EL (cell line): ENCODE measurements around the gene CHRD.

ENCODE experiments used
- DNase-seq: peaks from one replicate; pipeline ENCODE4 v3.0.0-alpha.2; 2016

Gene CHRD

DNA sequence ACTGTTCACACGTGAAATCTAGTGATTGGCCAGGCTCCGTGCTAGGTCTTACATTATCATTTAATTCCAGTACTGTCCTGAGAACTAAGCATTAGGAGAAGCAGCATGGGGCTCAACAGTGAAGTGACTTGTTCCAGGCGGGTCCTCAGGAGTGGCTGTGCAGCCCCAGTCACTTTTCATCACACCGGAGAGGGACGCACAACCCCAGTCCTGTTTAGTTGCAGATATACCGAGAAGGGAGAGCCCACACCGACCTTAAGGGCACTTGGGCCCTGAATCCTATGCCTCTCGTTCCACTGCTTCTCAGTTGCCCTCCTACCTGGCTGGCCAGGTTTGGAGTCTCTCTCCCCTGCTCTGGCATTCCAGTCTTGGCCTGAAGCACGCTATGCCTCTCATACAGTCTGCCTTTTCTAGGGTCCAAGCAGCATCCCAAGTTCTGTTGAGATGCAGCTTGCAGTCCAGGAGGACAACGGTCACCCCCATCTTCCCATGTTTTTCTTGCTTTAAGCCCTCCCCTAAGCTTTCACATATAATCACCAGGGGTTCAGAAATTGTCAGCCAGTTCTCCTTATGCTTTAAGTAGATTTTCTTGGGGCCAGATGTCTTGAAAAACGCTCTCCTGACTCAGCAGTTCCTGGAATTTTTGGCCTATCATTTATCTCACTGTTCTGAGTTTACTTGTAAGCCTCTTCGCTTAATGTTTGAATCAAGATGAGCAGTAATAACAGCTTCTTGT, 32.4 kb upstream of the CHRD start:
- DNase-seq = no peak

DNA sequence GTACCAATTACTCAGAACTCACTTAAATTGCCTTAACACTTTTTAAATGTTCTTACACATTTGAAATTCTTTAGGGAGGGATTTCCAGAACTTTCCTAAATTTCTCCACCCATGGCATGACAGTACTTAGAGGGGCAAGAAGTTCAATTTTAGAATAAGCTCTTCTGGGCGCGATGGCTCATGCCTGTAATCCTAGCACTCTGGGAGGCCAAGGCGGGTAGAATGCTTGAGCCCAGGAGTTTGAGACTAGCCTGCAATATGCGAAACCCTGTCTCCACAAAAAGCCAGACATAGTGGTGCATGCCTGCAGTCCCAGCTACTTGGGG, 31.8 kb upstream of the CHRD start:
- no peak for DNase-seq

DNA sequence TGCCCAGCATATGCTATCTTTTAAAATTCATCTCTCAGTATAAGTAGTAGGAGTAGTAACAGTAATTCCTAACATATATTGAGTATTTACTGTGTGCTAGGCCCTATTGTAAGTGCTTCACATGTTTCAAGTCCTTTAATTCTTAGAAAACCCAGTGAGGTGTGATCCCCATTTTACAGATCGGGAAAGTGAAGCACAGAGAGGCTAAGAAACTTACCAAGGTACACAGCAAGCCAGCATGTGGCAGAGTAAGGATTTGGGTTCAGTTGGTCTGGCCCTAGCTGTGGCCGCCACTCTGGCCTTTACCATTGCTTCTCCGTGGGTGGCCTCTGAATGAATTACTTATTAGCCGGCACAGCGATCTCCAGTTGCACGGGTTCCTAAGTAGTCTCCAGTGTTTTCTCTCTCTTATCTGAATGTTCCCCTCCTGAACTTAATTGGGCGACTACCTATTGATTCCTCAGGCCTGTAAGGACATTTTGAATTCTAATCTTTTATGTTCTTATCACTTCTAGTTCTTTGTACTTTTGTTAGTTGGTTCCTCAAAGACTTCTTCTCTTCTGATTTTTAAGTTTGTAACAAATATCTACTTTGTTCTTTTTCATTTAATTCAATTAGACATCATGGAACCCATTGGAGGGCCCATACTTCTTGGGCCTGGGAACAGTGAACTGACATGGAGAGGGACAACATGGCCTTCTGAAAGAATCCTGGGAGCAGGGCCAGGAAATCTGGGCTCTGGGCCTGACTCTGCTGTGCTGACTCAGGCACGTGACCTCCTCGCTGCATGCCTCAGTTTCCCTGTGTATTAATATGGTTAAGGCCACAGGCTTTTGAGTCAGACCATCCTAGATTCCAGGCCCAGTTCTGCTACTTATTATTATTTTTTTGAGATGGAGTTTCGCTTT, 30.0 kb upstream of the CHRD start:
- DNase-seq = no peak

GRCh38 chr3:184350618-184351017, 29.2 kb upstream of the CHRD start:
- DNase-seq = no peak

DNA sequence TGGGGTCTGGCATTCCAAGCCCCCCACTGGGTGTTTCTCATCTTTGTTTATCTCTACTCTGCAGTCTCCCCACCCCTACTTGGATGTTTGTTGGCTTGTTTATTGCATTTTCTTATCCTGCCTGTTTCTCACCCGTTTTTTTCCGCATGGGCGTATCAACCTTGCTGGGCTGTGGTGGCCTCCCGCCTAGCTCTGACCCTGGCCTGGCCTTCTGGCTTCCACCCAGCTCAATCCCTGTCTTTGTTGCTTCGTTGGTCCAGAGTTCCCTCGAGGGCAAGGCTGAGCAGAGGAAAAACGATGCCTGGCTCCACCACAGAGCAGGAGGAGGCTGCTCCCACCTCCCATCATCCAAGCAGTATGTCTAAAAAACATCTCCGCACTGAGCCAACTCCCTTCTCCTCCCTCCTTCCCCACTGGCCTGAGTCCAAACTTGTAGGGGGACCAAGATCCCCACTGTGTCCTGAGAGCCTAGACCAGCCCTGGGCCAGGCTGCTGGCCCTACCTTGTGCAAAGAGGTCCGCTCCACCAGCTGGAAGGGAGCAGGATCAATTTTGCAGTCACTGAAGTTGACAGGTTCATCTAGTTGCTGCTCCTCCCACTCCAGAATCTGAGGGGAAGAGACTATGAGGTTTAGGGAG, 28.2 kb upstream of the CHRD start:
- DNase-seq = no peak

- DNase-seq = no peak
Observed at GRCh38 chr3:184352149-184352785, 27.6 kb upstream of the CHRD start.

GRCh38 chr3:184352897-184353545, 26.8 kb upstream of the CHRD start:
- no peak for DNase-seq

DNA sequence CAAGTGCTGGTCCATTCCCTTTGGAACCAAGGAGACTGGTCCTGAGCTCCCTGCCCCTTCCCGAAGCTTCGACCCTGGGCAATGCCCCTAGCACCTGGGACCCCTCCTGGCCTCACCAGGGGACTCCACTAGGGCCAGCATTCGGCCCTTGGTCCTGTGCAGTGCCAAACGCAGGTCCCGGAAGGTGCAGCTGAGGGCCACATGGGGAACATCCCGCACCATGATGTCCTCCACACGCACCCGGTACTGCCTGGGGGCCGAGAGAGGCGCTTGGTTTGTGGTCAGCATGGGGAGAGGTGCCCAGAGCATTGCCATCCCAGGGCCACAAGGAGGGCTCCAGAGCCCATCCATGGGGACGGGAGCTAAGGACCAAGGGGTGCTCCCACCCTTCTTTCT, 26.3 kb upstream of the CHRD start:
- DNase-seq = no peak

GRCh38 chr3:184354121-184354728, 25.6 kb upstream of the CHRD start:
- DNase-seq = no peak

GRCh38 chr3:184354754-184355153, 25.1 kb upstream of the CHRD start:
- DNase-seq = no peak

GRCh38 chr3:184355261-184356040, 24.4 kb upstream of the CHRD start:
- DNase-seq = peak; percentile 42

GRCh38 chr3:184357248-184358123, 22.4 kb upstream of the CHRD start:
- no peak for DNase-seq

DNA sequence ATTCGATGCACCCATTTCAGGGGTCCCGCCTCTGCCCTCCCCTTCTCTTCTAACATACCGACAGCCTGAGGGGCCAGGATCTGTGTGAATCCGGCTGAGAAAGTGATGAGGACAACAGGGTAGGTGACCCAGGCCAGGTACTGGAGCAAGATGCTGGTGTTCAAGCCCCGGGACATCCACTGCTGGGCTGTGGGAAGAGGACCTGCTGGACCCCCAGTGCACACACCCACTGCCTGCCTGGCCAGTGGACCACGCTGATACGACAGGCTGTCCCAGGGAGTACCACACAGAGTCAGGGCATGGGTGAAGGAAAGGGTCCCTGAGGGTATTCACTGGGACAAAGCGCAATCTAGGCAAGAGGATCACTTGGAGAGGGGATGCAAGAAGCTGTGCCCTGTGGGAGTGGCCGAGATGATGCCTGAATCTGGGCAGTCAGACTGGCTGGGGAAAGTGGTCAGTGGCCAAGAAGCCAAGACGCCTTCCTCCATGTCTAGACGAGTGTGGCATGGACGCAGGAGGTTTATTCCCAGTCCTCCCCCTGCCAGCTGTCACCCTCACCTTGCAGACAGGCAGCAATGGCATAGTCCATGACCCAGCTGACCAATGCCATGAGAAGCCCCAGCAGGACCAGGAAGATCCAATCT, 21.6 kb upstream of the CHRD start:
- DNase-seq = no peak

DNA sequence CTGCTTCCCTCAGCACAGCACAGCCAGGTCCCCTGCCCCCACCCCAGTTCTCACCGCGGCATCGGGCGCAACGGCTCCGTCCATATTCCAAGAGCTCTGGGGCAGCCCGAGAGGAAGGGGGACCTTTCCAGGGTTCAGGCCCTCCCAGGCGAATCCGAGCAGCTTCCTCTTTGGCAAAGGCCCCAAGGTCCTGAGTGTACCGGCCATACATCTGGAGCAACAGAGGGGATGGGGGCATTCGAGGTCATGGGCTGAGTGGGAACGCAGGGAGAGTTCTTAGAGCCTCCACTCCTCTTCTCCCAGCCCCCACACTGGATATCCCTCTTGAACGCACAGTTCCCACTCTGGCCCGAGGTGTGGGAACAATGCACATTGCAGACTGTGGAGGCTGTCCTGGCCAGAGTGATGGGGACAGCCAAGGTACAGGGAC, 20.9 kb upstream of the CHRD start:
- no peak for DNase-seq

GRCh38 chr3:184359610-184360009, 20.2 kb upstream of the CHRD start:
- no peak for DNase-seq

- DNase-seq = no peak
Observed at GRCh38 chr3:184360070-184360928, 19.6 kb upstream of the CHRD start.

GRCh38 chr3:184360929-184361531, 18.8 kb upstream of the CHRD start:
- DNase-seq = no peak

DNA sequence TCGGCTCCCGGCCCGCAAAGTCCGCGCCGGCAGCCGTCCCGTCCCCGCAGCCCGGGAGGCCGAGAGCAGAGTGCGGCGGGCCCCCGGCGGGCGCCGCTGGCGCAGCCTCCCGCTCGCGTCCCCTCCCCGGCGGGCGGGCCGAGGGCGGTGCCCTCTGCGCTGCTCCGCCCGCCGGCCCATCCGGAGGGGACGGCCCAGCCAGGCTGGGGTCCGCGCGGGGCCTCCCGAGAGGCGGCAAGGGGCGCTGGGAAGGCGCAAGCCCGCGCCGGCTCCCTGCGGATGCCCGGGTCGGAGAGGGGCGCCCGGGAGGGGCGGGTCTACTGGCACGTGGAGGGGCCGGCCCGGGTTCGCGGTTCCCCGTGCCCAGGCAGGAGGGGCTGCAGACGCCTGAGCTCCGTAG, 18.3 kb upstream of the CHRD start, which contains the start of the genes CLCN2 and POLR2H:
Gene CLCN2, minus strand, starts transcription at position 74 of the 400 bp plus-strand sequence. CDS start 126 bp downstream, outside the sequence.
Gene POLR2H, plus strand, starts transcription at position 179 of the 400 bp plus-strand sequence. CDS start 1,783 bp downstream, outside the sequence.
- DNase-seq = peak; percentile 60
